Measurements from ENCODE around the gene NECAP2. TPM values are rescaled to one million over a fixed set of nuclear protein-coding genes. Genes with fewer than 3 reads are reported as not detected.
"Not testable (repeated sequence)": the region's sequence is repeated elsewhere in the genome, so short reads cannot be mapped to it uniquely, and the experiment has no call there.

Gene NECAP2
- total RNA-seq, 3 donors from 2014 or later (not counting 1 experiment from before 2014, with no cell fraction given), result 62.1 to 73.1 (median 73.0) TPM

- H3K36me3 Mint-ChIP-seq, result no peaks in the 10 kb centered on the region
- Histone ChIP-seq H3K27me3 (ENCODE audit: control insufficient read depth, insufficient read depth, low read length) (no peaks in the 10 kb centered on the region), H3K4me1 (ENCODE audit: control insufficient read depth, insufficient read depth, low read length) (no peaks in the 10 kb centered on the region), H3K27ac (ENCODE audit: low read length) (no peak overlapping the region), H3K4me3 (ENCODE audit: low read length) (no peak overlapping the region), H3K9me3 (ENCODE audit: control insufficient read depth, insufficient read depth, low read length) (no peaks in the 10 kb centered on the region), H3K36me3 (ENCODE audit: control insufficient read depth, insufficient read depth, low read length) (peaks cover 35% of the 10 kb centered on the region)
- H3K27ac Mint-ChIP-seq, result no peak overlapping the region
- TF ChIP-seq CTCF (IDR thresholded peaks at IDR 0.05), result no peak
- ATAC-seq (no peak), DNase-seq (no peak)
- H3K27me3 Mint-ChIP-seq (ENCODE audit: low read depth in 2 of 2), result no peaks in the 10 kb centered on the region
- no peak overlapping the region for H3K4me3 Mint-ChIP-seq
- intact Hi-C loops (cut with micrococcal nuclease), result no loop called here
- WGBS (ENCODE audit: insufficient coverage), result 94% methylated on average over 6 of the region's 6 CpGs
- H3K9me3 Mint-ChIP-seq, result no peaks in the 10 kb centered on the region
- peaks cover 0 to 4% of the 10 kb centered on the region in 2 donors for H3K4me1 Mint-ChIP-seq
These were observed 44.4 kb downstream of the NECAP2 start for GRCh38 chr1:16484931-16485330.

GRCh38 chr1:16486316-16486715 lies 45.8 kb downstream of the NECAP2 start:
- H3K4me1 Mint-ChIP-seq, result not testable (repeated sequence)

GRCh38 chr1:16487011-16487410 lies 46.5 kb downstream of the NECAP2 start:
- H3K9me3 ChIP-seq (ENCODE audit: control insufficient read depth, insufficient read depth, low read length); H3K27me3 ChIP-seq (ENCODE audit: control insufficient read depth, insufficient read depth, low read length); H3K27ac Mint-ChIP-seq; H3K4me3 ChIP-seq (ENCODE audit: low read length); H3K27ac ChIP-seq (ENCODE audit: low read length); H3K4me1 Mint-ChIP-seq; H3K36me3 Mint-ChIP-seq; H3K9me3 Mint-ChIP-seq; H3K4me3 Mint-ChIP-seq; H3K27me3 Mint-ChIP-seq (ENCODE audit: low read depth in 2 of 2); DNase-seq; intact Hi-C loops (cut with micrococcal nuclease); H3K4me1 ChIP-seq (ENCODE audit: control insufficient read depth, insufficient read depth, low read length); ATAC-seq: not testable (repeated sequence)
- peaks cover 25% of the 10 kb centered on the region for H3K36me3 ChIP-seq (ENCODE audit: control insufficient read depth, insufficient read depth, low read length)

More at GRCh38 chr1:16486316-16486715, 45.8 kb downstream of the NECAP2 start:
- H3K36me3 Mint-ChIP-seq; H3K27me3 ChIP-seq (ENCODE audit: control insufficient read depth, insufficient read depth, low read length); DNase-seq; H3K9me3 Mint-ChIP-seq; intact Hi-C loops (cut with micrococcal nuclease); H3K27me3 Mint-ChIP-seq (ENCODE audit: low read depth in 2 of 2); H3K4me1 ChIP-seq (ENCODE audit: control insufficient read depth, insufficient read depth, low read length); H3K9me3 ChIP-seq (ENCODE audit: control insufficient read depth, insufficient read depth, low read length); ATAC-seq; H3K4me3 ChIP-seq (ENCODE audit: low read length); H3K4me3 Mint-ChIP-seq; H3K27ac ChIP-seq (ENCODE audit: low read length); H3K27ac Mint-ChIP-seq: not testable (repeated sequence)
- WGBS (ENCODE audit: insufficient coverage), result 94% methylated on average over 8 of the region's 8 CpGs
- peaks cover 27% of the 10 kb centered on the region for H3K36me3 ChIP-seq (ENCODE audit: control insufficient read depth, insufficient read depth, low read length)

GRCh38 chr1:16489195-16489880 lies 48.8 kb downstream of the NECAP2 start:
- H3K9me3 ChIP-seq (ENCODE audit: control insufficient read depth, insufficient read depth, low read length); H3K4me3 Mint-ChIP-seq; H3K36me3 Mint-ChIP-seq; H3K27me3 Mint-ChIP-seq (ENCODE audit: low read depth in 2 of 2); ATAC-seq; H3K4me1 Mint-ChIP-seq; H3K27ac ChIP-seq (ENCODE audit: low read length); H3K27me3 ChIP-seq (ENCODE audit: control insufficient read depth, insufficient read depth, low read length); intact Hi-C loops (cut with micrococcal nuclease); H3K4me3 ChIP-seq (ENCODE audit: low read length); H3K27ac Mint-ChIP-seq; DNase-seq; H3K9me3 Mint-ChIP-seq; H3K4me1 ChIP-seq (ENCODE audit: control insufficient read depth, insufficient read depth, low read length): not testable (repeated sequence)
- H3K36me3 ChIP-seq (ENCODE audit: control insufficient read depth, insufficient read depth, low read length), result peaks cover 19% of the 10 kb centered on the region
- WGBS (ENCODE audit: insufficient coverage), result 94% methylated on average over 6 of the region's 9 CpGs

- Histone ChIP-seq H3K27ac (ENCODE audit: low read length) (no peak overlapping the region), H3K9me3 (ENCODE audit: control insufficient read depth, insufficient read depth, low read length) (no peaks in the 10 kb centered on the region), H3K36me3 (ENCODE audit: control insufficient read depth, insufficient read depth, low read length) (peaks cover 6% of the 10 kb centered on the region), H3K27me3 (ENCODE audit: control insufficient read depth, insufficient read depth, low read length) (no peaks in the 10 kb centered on the region), H3K4me1 (ENCODE audit: control insufficient read depth, insufficient read depth, low read length) (no peaks in the 10 kb centered on the region), H3K4me3 (ENCODE audit: low read length) (no peak overlapping the region)
- TF ChIP-seq CTCF (IDR thresholded peaks at IDR 0.05), result no peak
- Mint-ChIP-seq H3K9me3 (no peaks in the 10 kb centered on the region), H3K4me1 (peaks cover 0 to 4% of the 10 kb centered on the region in 2 donors), H3K4me3 (no peak overlapping the region), H3K36me3 (no peaks in the 10 kb centered on the region), H3K27me3 (ENCODE audit: low read depth in 2 of 2) (no peaks in the 10 kb centered on the region), H3K27ac (no peak overlapping the region)
- ATAC-seq (no peak), DNase-seq (no peak)
- intact Hi-C loops (cut with micrococcal nuclease), result no loop called here
- WGBS (ENCODE audit: insufficient coverage), result 96% methylated on average over 9 of the region's 9 CpGs
These were observed 50.6 kb downstream of the NECAP2 start for GRCh38 chr1:16491056-16491675.

GRCh38 chr1:16492937-16493336 lies 52.4 kb downstream of the NECAP2 start:
- H3K9me3 Mint-ChIP-seq; H3K27me3 ChIP-seq (ENCODE audit: control insufficient read depth, insufficient read depth, low read length); DNase-seq; H3K27ac Mint-ChIP-seq; H3K4me3 Mint-ChIP-seq; H3K36me3 ChIP-seq (ENCODE audit: control insufficient read depth, insufficient read depth, low read length); intact Hi-C loops (cut with micrococcal nuclease); H3K4me1 ChIP-seq (ENCODE audit: control insufficient read depth, insufficient read depth, low read length); H3K27me3 Mint-ChIP-seq (ENCODE audit: low read depth in 2 of 2); H3K9me3 ChIP-seq (ENCODE audit: control insufficient read depth, insufficient read depth, low read length); H3K4me3 ChIP-seq (ENCODE audit: low read length); H3K27ac ChIP-seq (ENCODE audit: low read length); H3K36me3 Mint-ChIP-seq; ATAC-seq: not testable (repeated sequence)
- 84% methylated on average over 5 of the region's 7 CpGs for WGBS (ENCODE audit: insufficient coverage)
- peaks cover 6 to 17% of the 10 kb centered on the region in 2 donors for H3K4me1 Mint-ChIP-seq

Data from natural killer cell (primary cell).